Activated CD8-positive, alpha-beta memory T cell treated with anti-CD3 and anti-CD28 coated beads, Interleukin-2, amount 10 ng/mL, durations not matched to agents 7 days and 5 days (primary cell): ENCODE results near the gene ALDH3B2. TPM values are rescaled to one million over a fixed set of nuclear protein-coding genes. Genes with fewer than 3 reads are reported as not detected.

Experiments used
- ATAC-seq: fragments of 150-1000 bp; cut with Tn5 transposase; one replicate; pipeline ENCODE4 v1.10.0; 2021; ENCODE audit warnings: moderate library complexity
- CTCF ChIA-PET: fragments of 350-600 bp; sonication (Branson Sonifier 250); formaldehyde crosslinking; loops from one replicate; lab custom pipeline; 2021; ENCODE audit warnings: antibody characterized with exemption; lab: Charles Lee
- DNase-seq: peaks from one replicate; pipeline ENCODE4 v3.0.0-alpha.2; 2020
- H3K27ac Mint-ChIP-seq: one replicate; pipeline ENCODE4 v1.8.0; 2021; ENCODE audit warnings: mild to moderate bottlenecking, mixed read lengths
- H3K27me3 Mint-ChIP-seq: one replicate; pipeline ENCODE4 v1.8.0; 2021; ENCODE audit warnings: mixed read lengths
- H3K36me3 Mint-ChIP-seq: one replicate; pipeline ENCODE4 v1.8.0; 2021; ENCODE audit warnings: mild to moderate bottlenecking, mixed read lengths
- H3K4me1 Mint-ChIP-seq: one replicate; pipeline ENCODE4 v1.8.0; 2021; ENCODE audit warnings: mixed read lengths
- H3K4me3 Mint-ChIP-seq: one replicate; pipeline ENCODE4 v1.8.0; 2021; ENCODE audit warnings: mild to moderate bottlenecking, moderate library complexity, mixed read lengths
- H3K9me3 Mint-ChIP-seq: one replicate; pipeline ENCODE4 v1.8.0; 2022; ENCODE audit warnings: low read depth, mixed read lengths
- total RNA-seq, 2 experiments: library from RNA; stranded (reverse); gene quantifications; one replicate each; pipeline ENCODE4 v1.2.3, GENCODE V29; 2021

The ALDH3B2 gene
- total RNA-seq, 2 experiments from 2014 or later: not detected

GRCh38 chr11:67675058-67675747 is 780 bp upstream of the ALDH3B2 start:
- DNase-seq (no peak), ATAC-seq (no peak)
- no peaks in the 10 kb centered on the region for H3K36me3 Mint-ChIP-seq
- no peaks in the 10 kb centered on the region for H3K4me1 Mint-ChIP-seq
- peaks cover 2% of the 10 kb centered on the region for H3K9me3 Mint-ChIP-seq
- H3K4me3 Mint-ChIP-seq: no peak overlapping the region
- peaks cover 20% of the 10 kb centered on the region for H3K27me3 Mint-ChIP-seq
- CTCF ChIA-PET: no interaction called here
- no peak overlapping the region for H3K27ac Mint-ChIP-seq

- Mint-ChIP-seq H3K4me3 (no peak overlapping the region), H3K9me3 (peaks cover 2% of the 10 kb centered on the region), H3K4me1 (no peaks in the 10 kb centered on the region), H3K27me3 (peaks cover 20% of the 10 kb centered on the region), H3K36me3 (no peaks in the 10 kb centered on the region), H3K27ac (no peak overlapping the region)
- CTCF ChIA-PET: no interaction called here
- ATAC-seq: no peak
- no peak for DNase-seq
Observed at GRCh38 chr11:67673902-67674301, 521 bp downstream of the ALDH3B2 start.

GRCh38 chr11:67673358-67673757 is 1.1 kb downstream of the ALDH3B2 start:
- peaks cover 19% of the 10 kb centered on the region for H3K27me3 Mint-ChIP-seq
- ATAC-seq: no peak
- H3K9me3 Mint-ChIP-seq: peaks cover 2% of the 10 kb centered on the region
- H3K27ac Mint-ChIP-seq: no peak overlapping the region
- no peak overlapping the region for H3K4me3 Mint-ChIP-seq
- no peaks in the 10 kb centered on the region for H3K36me3 Mint-ChIP-seq
- DNase-seq: no peak
- CTCF ChIA-PET: interaction anchor here (0.7 kb wide), 1 partner anchor 47 kb away, joined by 3 read pairs; no protein-coding TSS in a partner anchor
- H3K4me1 Mint-ChIP-seq: no peaks in the 10 kb centered on the region

GRCh38 chr11:67671211-67671520 is 3.3 kb downstream of the ALDH3B2 start:
- CTCF ChIA-PET: interaction anchor here (2.2 kb wide), 1 partner anchor 42 kb away, joined by 6 read pairs; the partner anchor contains the start of gene NUDT8
- Mint-ChIP-seq H3K36me3 (no peaks in the 10 kb centered on the region), H3K9me3 (no peaks in the 10 kb centered on the region), H3K27ac (no peak overlapping the region), H3K4me1 (no peaks in the 10 kb centered on the region), H3K4me3 (no peak overlapping the region), H3K27me3 (peaks cover 1% of the 10 kb centered on the region)
- ATAC-seq (no peak), DNase-seq (no peak)

- Mint-ChIP-seq H3K27ac (no peak overlapping the region), H3K4me1 (no peaks in the 10 kb centered on the region), H3K27me3 (no peaks in the 10 kb centered on the region), H3K4me3 (no peak overlapping the region), H3K9me3 (no peaks in the 10 kb centered on the region), H3K36me3 (no peaks in the 10 kb centered on the region)
- CTCF ChIA-PET: interaction anchor here (2.2 kb wide), 1 partner anchor 41 kb away, joined by 6 read pairs; the partner anchor contains the start of gene NUDT8
- DNase-seq: no peak
- peak; percentile 30 for ATAC-seq
Observed at GRCh38 chr11:67670316-67671210, 3.9 kb downstream of the ALDH3B2 start.

- Mint-ChIP-seq H3K9me3 (no peaks in the 10 kb centered on the region), H3K36me3 (no peaks in the 10 kb centered on the region), H3K4me1 (no peaks in the 10 kb centered on the region), H3K4me3 (no peak overlapping the region), H3K27me3 (no peaks in the 10 kb centered on the region), H3K27ac (no peak overlapping the region)
- DNase-seq (no peak), ATAC-seq (no peak)
- CTCF ChIA-PET: interaction anchor here (0.9 kb wide), 2 partner anchors 10 to 32 kb away, joined by 3 to 4 read pairs; no protein-coding TSS in a partner anchor
Observed at GRCh38 chr11:67668192-67668551, 6.3 kb downstream of the ALDH3B2 start.

- Mint-ChIP-seq H3K4me1 (no peaks in the 10 kb centered on the region), H3K27ac (no peak overlapping the region), H3K36me3 (no peaks in the 10 kb centered on the region), H3K27me3 (no peaks in the 10 kb centered on the region), H3K4me3 (no peak overlapping the region), H3K9me3 (no peaks in the 10 kb centered on the region)
- DNase-seq (no peak), ATAC-seq (peak; percentile 4)
- CTCF ChIA-PET: interaction anchor here (0.9 kb wide), 2 partner anchors 9 to 32 kb away, joined by 3 to 4 read pairs; no protein-coding TSS in a partner anchor
Observed at GRCh38 chr11:67667490-67668191, 6.8 kb downstream of the ALDH3B2 start.

GRCh38 chr11:67666676-67667489 is 7.5 kb downstream of the ALDH3B2 start:
- ATAC-seq (no peak), DNase-seq (no peak)
- CTCF ChIA-PET: interaction anchor here (0.5 to 0.9 kb wide), 2 partner anchors 31 to 298 kb away, joined by 3 to 4 read pairs; no protein-coding TSS in a partner anchor
- Mint-ChIP-seq H3K9me3 (no peaks in the 10 kb centered on the region), H3K4me1 (no peaks in the 10 kb centered on the region), H3K36me3 (no peaks in the 10 kb centered on the region), H3K27me3 (no peaks in the 10 kb centered on the region), H3K4me3 (no peak overlapping the region), H3K27ac (no peak overlapping the region)

GRCh38 chr11:67666303-67666645 is 8.1 kb downstream of the ALDH3B2 start:
- CTCF ChIA-PET: interaction anchor here (0.5 kb wide), 1 partner anchor 299 kb away, joined by 3 read pairs; no protein-coding TSS in a partner anchor

GRCh38 chr11:67665541-67666302 is 8.7 kb downstream of the ALDH3B2 start:
- Mint-ChIP-seq H3K36me3 (no peaks in the 10 kb centered on the region), H3K9me3 (no peaks in the 10 kb centered on the region), H3K4me1 (no peaks in the 10 kb centered on the region), H3K4me3 (no peak overlapping the region), H3K27me3 (no peaks in the 10 kb centered on the region), H3K27ac (no peak overlapping the region)
- CTCF ChIA-PET: interaction anchor here (1.2 kb wide), 2 partner anchors 10 to 36 kb away, joined by 3 read pairs; partner anchors contain the start of gene NUDT8
- ATAC-seq: no peak
- DNase-seq: no peak

More at GRCh38 chr11:67666303-67666645, 8.1 kb downstream of the ALDH3B2 start:
- DNase-seq (no peak), ATAC-seq (no peak)
- Mint-ChIP-seq H3K9me3 (no peaks in the 10 kb centered on the region), H3K36me3 (no peaks in the 10 kb centered on the region), H3K4me3 (no peak overlapping the region), H3K4me1 (no peaks in the 10 kb centered on the region), H3K27me3 (no peaks in the 10 kb centered on the region), H3K27ac (no peak overlapping the region)

- H3K4me1 Mint-ChIP-seq: no peaks in the 10 kb centered on the region
- ATAC-seq: no peak
Observed at GRCh38 chr11:67664696-67665540, 9.5 kb downstream of the ALDH3B2 start.

More at GRCh38 chr11:67664696-67665540, 9.5 kb downstream of the ALDH3B2 start:
- H3K27ac Mint-ChIP-seq: no peak overlapping the region
- no peak for DNase-seq
- H3K9me3 Mint-ChIP-seq: no peaks in the 10 kb centered on the region
- CTCF ChIA-PET: interaction anchor here (0.6 to 1.2 kb wide), 3 partner anchors 9 to 736 kb away, joined by 3 to 5 read pairs (median 3); partner anchors contain the start of gene NUDT8
- H3K4me3 Mint-ChIP-seq: no peak overlapping the region
- H3K27me3 Mint-ChIP-seq: no peaks in the 10 kb centered on the region
- no peaks in the 10 kb centered on the region for H3K36me3 Mint-ChIP-seq
